ENCODE data around the gene LRRC8A.
"Not testable (repeated sequence)": the region's sequence is repeated elsewhere in the genome, so short reads cannot be mapped to it uniquely, and the experiment has no call there.

DNA sequence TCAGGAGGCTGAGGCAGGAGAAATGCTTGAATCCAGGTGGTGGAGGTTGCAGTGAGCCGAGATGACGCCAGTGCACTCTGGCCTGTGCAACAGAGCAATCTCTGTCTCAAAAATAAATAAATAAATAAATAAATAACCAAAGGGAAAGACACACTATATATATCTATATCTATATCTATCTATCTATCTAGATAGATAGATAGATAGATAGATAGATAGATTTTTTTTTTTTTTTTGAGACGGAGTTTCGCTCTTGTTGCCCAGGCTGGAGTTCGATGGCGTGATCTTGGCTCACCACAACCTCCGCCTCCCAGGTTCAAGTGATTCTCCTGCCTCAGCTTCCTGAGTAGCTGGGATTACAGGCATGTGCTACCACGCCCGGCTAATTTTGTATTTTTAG is 79.5 kb downstream of the LRRC8A start:
- not testable (repeated sequence) for TF ChIP-seq POLR2A (IDR thresholded peaks at IDR 0.05)
- TF ChIP-seq, protein P1, sequence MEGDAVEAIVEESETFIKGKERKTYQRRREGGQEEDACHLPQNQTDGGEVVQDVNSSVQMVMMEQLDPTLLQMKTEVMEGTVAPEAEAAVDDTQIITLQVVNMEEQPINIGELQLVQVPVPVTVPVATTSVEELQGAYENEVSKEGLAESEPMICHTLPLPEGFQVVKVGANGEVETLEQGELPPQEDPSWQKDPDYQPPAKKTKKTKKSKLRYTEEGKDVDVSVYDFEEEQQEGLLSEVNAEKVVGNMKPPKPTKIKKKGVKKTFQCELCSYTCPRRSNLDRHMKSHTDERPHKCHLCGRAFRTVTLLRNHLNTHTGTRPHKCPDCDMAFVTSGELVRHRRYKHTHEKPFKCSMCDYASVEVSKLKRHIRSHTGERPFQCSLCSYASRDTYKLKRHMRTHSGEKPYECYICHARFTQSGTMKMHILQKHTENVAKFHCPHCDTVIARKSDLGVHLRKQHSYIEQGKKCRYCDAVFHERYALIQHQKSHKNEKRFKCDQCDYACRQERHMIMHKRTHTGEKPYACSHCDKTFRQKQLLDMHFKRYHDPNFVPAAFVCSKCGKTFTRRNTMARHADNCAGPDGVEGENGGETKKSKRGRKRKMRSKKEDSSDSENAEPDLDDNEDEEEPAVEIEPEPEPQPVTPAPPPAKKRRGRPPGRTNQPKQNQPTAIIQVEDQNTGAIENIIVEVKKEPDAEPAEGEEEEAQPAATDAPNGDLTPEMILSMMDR (IDR thresholded peaks at IDR 0.05) = not testable (repeated sequence)

Data from heart left ventricle (tissue), 13 donors.